GM15510 (cell line): ENCODE measurements around the gene KLK12.

Source experiments
- POLR2A ChIP-seq: IDR thresholded peaks from 3 replicates; pipeline ENCODE4 v1.6.1; 2011; ENCODE audit warnings: borderline replicate concordance; ENCODE audit not compliant: insufficient read length; ENCODE audit errors: extremely low read depth

KLK12 gene

GRCh38 chr19:51065221-51065960, 30.6 kb upstream of the KLK12 start:
- TF ChIP-seq POLR2A = no peak

- no peak for TF ChIP-seq POLR2A
Observed at GRCh38 chr19:51064534-51065220, 29.9 kb upstream of the KLK12 start, which contains the start of gene KLK13. Gene KLK13 (minus strand): TSS chr19:51065092. CDS start chr19:51065067, 25 bp downstream.

- no peak for TF ChIP-seq POLR2A
Observed at GRCh38 chr19:51063664-51064063, 28.9 kb upstream of the KLK12 start.

GRCh38 chr19:51060973-51061372, 26.2 kb upstream of the KLK12 start:
- no peak for TF ChIP-seq POLR2A

- no peak for TF ChIP-seq POLR2A
Observed at GRCh38 chr19:51060336-51060735, 25.5 kb upstream of the KLK12 start.

GRCh38 chr19:51059715-51060114, 24.9 kb upstream of the KLK12 start:
- no peak for TF ChIP-seq POLR2A

GRCh38 chr19:51055866-51056265, 21.1 kb upstream of the KLK12 start:
- no peak for TF ChIP-seq POLR2A

GRCh38 chr19:51047031-51047335, 12.2 kb upstream of the KLK12 start:
- TF ChIP-seq POLR2A = no peak

- TF ChIP-seq POLR2A = no peak
Observed at GRCh38 chr19:51044327-51044726, 9.5 kb upstream of the KLK12 start.

GRCh38 chr19:51043497-51043896, 8.7 kb upstream of the KLK12 start:
- no peak for TF ChIP-seq POLR2A

GRCh38 chr19:51040151-51040550, 5.3 kb upstream of the KLK12 start:
- no peak for TF ChIP-seq POLR2A

- no peak for TF ChIP-seq POLR2A
Observed at GRCh38 chr19:51036519-51036918, 1.7 kb upstream of the KLK12 start.

GRCh38 chr19:51031880-51032225, 2.9 kb downstream of the KLK12 start:
- no peak for TF ChIP-seq POLR2A

GRCh38 chr19:51031220-51031879, 3.5 kb downstream of the KLK12 start:
- TF ChIP-seq POLR2A = no peak

- no peak for TF ChIP-seq POLR2A
Observed at GRCh38 chr19:51030631-51031030, 4.2 kb downstream of the KLK12 start.

- TF ChIP-seq POLR2A = no peak
Observed at GRCh38 chr19:51029718-51030117, 5.1 kb downstream of the KLK12 start.

- TF ChIP-seq POLR2A = no peak
Observed at GRCh38 chr19:51027873-51028272, 6.9 kb downstream of the KLK12 start.
